Heart left ventricle (tissue), 16 donors: Measurements from ENCODE around the gene SEMG1. TPM values are rescaled to one million over a fixed set of nuclear protein-coding genes. Genes with fewer than 3 reads are reported as not detected.

Experiments used
- ATAC-seq, 4 donors: fragments of 200-7000 bp; cut with Tn5 transposase; one replicate each; pipeline ENCODE4 v1.9.1; 2020 to 2022; ENCODE audit warnings: moderate library complexity in 4 of 4, mild to moderate bottlenecking in 3 of 4, moderate number of reproducible peaks in 1 of 4
- DNase-seq, 5 donors: peaks; one replicate each; pipeline ENCODE4 v3.0.0-alpha.2; 2020
- H3K27ac ChIP-seq, 12 donors: fragments of 200-600 bp; sonication (generic) in 4 of 12; one replicate each; pipeline versions ENCODE4 v1.5.0 to v1.8.0; 2016 to 2022; ENCODE audit warnings: mild to moderate bottlenecking in 2 of 12
- H3K27me3 ChIP-seq, 9 donors: fragments of 200-600 bp; sonication (generic) in 2 of 9; one replicate each; pipeline versions ENCODE4 v1.5.1 to v1.8.0; 2016 to 2022; ENCODE audit warnings: mild to moderate bottlenecking in 3 of 9
- H3K36me3 ChIP-seq, 9 donors: fragments of 200-600 bp; sonication (generic) in 2 of 9; one replicate each; pipeline versions ENCODE4 v1.5.0 to v1.8.0; 2018 to 2022; ENCODE audit warnings: mild to moderate bottlenecking in 2 of 9
- H3K4me1 ChIP-seq, 12 donors: fragments of 200-600 bp; sonication (generic) in 4 of 12; one replicate each; pipeline versions ENCODE4 v1.5.0 to v1.8.0; 2016 to 2022; ENCODE audit warnings: mild to moderate bottlenecking in 3 of 12
- H3K4me3 ChIP-seq, 12 donors: fragments of 200-600 bp; sonication (generic) in 4 of 12; one replicate each; pipeline versions ENCODE4 v1.5.0 to v1.8.0; 2017 to 2022; ENCODE audit warnings: mild to moderate bottlenecking in 9 of 12, moderate library complexity in 4 of 12
- H3K9me3 ChIP-seq, 12 donors: fragments of 200-600 bp; sonication (generic) in 4 of 12; one replicate each; pipeline versions ENCODE4 v1.5.0 to v1.8.0; 2016 to 2022; ENCODE audit warnings: mild to moderate bottlenecking in 1 of 12
- POLR2A ChIP-seq, 2 donors: fragments of 450-650 bp; IDR thresholded peaks; one replicate each; pipeline ENCODE4 v1.6.1; 2017; ENCODE audit warnings: antibody characterized with exemption in 2 of 2, mild to moderate bottlenecking in 2 of 2, moderate library complexity in 2 of 2
- WGBS, 4 donors: extraction: QIAGEN DNeasy Blood & Tissue Kit in 2 of 4; methylation state at CpG; one replicate each; pipeline versions ENCODE4 v1.1.5 to v1.1.7; 2013 to 2018; 5-methylcytosine and 5-hydroxymethylcytosine counted together
- intact Hi-C, 10 donors: fragments of 100-400 bp; cut with DNase I; formaldehyde crosslinking; loops; one replicate each; pipeline versions ENCODE4 v1.11.1 to v1.14.2; 2022
- polyA plus RNA-seq, 2 donors: library from polyadenylated mRNA; stranded (reverse); fragments of 200-250 nt; gene quantifications; one replicate each; pipeline ENCODE4 v1.2.3, GENCODE V29; 2013
- total RNA-seq, 9 donors: library from RNA; depleted of rRNA in 2 of 9; stranded (reverse); fragments of >200 nt in 2 of 9; fragmentation: NEBNext Ultra II Directional in 3 of 9; extraction: Animal tissue kit (Norgen Biotek cat#: 25700) in 3 of 9; gene quantifications; one replicate each; pipeline versions ENCODE4 v1.1.0 to v1.2.4, GENCODE V29; 2016 to 2023
- TF ChIP-seq, protein P1 (sequence below), 12 donors: fragments of 200-600 bp; sonication (generic) in 4 of 12; IDR thresholded peaks; one replicate each; pipeline versions ENCODE4 v1.5.0 to v1.8.0; 2018 to 2022; ENCODE audit warnings: antibody characterized with exemption in 12 of 12, mild to moderate bottlenecking in 5 of 12
- donor health status: ischemic (EF 13 %, LVEDD 7.1; RV severe dilation, severe dysfunction).
- donor health status: healthy with polysubstance abuse.
- donor health status: DM: no; HTN: yes; CAD: no.
- donor health status: DM: no; HTN: no; CAD: no.
- donor health status: ischemic (EF 25% LVEDD 6.9; RV normal size, moderate dysfunction).
- donor health status: ischemic (EF 25% LVEDD 5.7; RV mildly dilated, moderate dysfunction).
- donor health status: healthy.
- donor health status: DM: yes; HTN: yes; CAD: no.
- donor health status: ischemic (EF 35%, LVEDD 5.7; RV mildly dilated, moderate dysfunction).
- donor health status: nonischemic (EF 11% LVEDD 7.7; RV severe dilation, severe dysfunction).
- donor health status: DM: yes; HTN: yes; CAD: no.
- donor health status: PGD.
- donor health status: ischemic (EF 29% LVEDD 5.4; RV normal size, mild dysfunction).
- donor health status: nonischemic (EF 23%, LVEDD 6.1; RV moderate dilation, normal function).

The SEMG1 gene
- total and polyA plus RNA-seq, 11 donors: not detected

DNA sequence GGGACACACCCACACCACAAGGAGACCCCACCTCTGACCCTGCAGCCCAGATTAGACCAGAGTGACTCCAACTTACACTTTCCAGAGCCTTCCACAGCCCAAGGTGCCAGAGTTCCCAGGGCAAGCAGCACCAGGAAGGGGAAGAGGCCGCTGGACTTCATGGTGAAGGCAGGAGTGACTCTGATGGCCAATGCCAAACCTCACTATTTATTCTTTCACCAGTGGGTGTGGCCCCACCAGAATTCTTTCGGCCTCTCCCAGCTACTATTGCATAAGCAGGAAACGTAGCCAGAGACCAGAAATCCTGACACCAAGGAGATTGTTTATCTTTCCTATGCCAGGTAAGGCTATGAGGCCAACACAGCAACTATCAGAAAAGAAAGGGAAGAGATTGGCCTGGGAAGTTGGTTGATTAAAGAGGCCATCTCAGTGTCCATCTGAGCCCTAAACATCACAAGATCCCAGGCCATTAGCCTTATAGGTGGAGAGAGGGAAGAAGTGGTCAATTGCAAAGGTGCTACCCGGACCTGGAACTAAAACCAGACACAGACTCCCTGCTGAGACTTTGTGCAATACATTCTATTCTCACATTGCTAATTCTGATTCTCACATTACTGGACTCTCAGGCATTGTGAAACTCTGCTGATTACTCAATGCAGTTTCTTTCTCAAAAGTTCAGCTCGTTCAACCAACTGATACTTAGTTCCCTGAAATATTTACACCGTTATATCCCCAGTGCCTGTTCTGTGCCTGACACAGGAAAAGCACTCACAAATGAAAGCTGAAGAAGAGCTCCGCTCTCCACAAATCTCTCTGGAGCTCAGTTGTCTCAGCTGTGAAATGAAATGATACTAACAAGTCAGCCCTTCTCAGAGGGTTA, 47.8 kb downstream of the SEMG1 start, which contains the start of gene SLPI:
Gene SLPI, minus strand, starts transcription at position 182 of the 880 bp plus-strand sequence. Its CDS starts 21 bp downstream, at position 161.
- 48 to 60% (median 54%) methylated on average over 7 of the region's 7 CpGs for WGBS, 4 donors
- TF ChIP-seq POLR2A (IDR thresholded peaks at IDR 0.05): no peak
- TF ChIP-seq, protein P1, sequence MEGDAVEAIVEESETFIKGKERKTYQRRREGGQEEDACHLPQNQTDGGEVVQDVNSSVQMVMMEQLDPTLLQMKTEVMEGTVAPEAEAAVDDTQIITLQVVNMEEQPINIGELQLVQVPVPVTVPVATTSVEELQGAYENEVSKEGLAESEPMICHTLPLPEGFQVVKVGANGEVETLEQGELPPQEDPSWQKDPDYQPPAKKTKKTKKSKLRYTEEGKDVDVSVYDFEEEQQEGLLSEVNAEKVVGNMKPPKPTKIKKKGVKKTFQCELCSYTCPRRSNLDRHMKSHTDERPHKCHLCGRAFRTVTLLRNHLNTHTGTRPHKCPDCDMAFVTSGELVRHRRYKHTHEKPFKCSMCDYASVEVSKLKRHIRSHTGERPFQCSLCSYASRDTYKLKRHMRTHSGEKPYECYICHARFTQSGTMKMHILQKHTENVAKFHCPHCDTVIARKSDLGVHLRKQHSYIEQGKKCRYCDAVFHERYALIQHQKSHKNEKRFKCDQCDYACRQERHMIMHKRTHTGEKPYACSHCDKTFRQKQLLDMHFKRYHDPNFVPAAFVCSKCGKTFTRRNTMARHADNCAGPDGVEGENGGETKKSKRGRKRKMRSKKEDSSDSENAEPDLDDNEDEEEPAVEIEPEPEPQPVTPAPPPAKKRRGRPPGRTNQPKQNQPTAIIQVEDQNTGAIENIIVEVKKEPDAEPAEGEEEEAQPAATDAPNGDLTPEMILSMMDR (IDR thresholded peaks at IDR 0.05): no peak
- Histone ChIP-seq H3K4me1 (peaks cover 0 to 16% (median 0%) of the 10 kb centered on the region in 12 donors), H3K36me3 (no peaks in the 10 kb centered on the region), H3K4me3 (no peak within 1 kb of the TSS), H3K9me3 (no peaks in the 10 kb centered on the region), H3K27me3 (peaks cover 0 to 19% (median 0%) of the 10 kb centered on the region in 9 donors), H3K27ac (peak within 1 kb of the TSS in 1 of 12 donors; percentile 18)
- DNase-seq (no peak), ATAC-seq (peak in 2 of 4 donors; percentile 42 to 72)
- intact Hi-C loops: loop anchor here in 1 of 10 donors (10.0 kb wide), 1 partner anchor 60 kb away; no protein-coding TSS in a partner anchor

DNA sequence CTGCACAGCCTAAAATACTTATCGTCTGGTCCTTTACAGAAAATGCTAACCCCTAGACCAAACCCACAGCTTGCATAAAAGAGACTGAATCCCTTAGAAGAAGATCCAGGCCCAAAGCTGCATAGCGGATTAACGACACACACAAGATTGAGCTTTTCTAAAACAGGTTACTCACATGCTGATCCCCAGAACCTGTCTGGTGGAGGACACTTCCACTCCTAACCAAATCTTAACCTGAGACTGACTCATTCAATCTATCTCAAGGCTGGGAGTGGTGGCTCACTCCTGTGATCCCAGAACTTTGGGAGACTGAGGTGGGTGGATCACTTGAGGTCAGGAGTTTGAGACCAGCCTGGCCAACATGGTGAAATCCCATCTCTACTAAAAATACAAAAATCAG, 50.3 kb downstream of the SEMG1 start:
- H3K4me3 ChIP-seq: no peak overlapping the region

DNA sequence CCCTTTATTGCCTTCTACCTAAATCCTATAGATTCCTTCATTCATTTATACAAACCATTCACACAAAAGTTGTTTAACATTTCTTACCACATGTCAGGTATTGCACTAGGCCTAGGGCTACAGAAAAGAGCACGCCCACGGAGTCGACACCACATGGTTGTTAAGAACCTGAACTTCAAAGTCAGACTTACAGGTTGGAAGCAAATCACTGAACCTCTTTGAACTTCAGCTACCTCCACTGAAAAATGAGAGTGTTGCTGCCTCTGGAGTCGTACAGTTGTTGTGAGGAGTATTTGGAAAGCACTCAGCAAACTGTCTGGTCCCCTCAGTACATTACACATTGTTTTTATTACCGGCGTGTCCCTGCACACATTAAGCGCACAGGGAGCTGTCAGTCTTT, 50.9 kb downstream of the SEMG1 start:
- Histone ChIP-seq H3K4me1 (peaks cover 0 to 16% (median 0%) of the 10 kb centered on the region in 12 donors), H3K27ac (no peak overlapping the region), H3K27me3 (peaks cover 0 to 22% (median 0%) of the 10 kb centered on the region in 9 donors), H3K36me3 (no peaks in the 10 kb centered on the region), H3K9me3 (no peaks in the 10 kb centered on the region), H3K4me3 (no peak overlapping the region)
- intact Hi-C loops: loop anchor here in 1 of 10 donors (10.0 kb wide), 1 partner anchor 63 kb away; no protein-coding TSS in a partner anchor
- DNase-seq: no peak
- ATAC-seq: no peak
- TF ChIP-seq, protein P1 (IDR thresholded peaks at IDR 0.05): no peak
- no peak for TF ChIP-seq POLR2A (IDR thresholded peaks at IDR 0.05)
- 82 to 89% (median 86%) methylated on average over 7 of the region's 7 CpGs for WGBS, 4 donors

More for the DNA sequence above, 50.3 kb downstream of the SEMG1 start:
- peaks cover 0 to 22% (median 0%) of the 10 kb centered on the region in 9 donors for H3K27me3 ChIP-seq
- H3K9me3 ChIP-seq: no peaks in the 10 kb centered on the region
- 75 to 97% (median 87%) methylated on average over 3 of the region's 3 CpGs for WGBS, 4 donors
- H3K36me3 ChIP-seq: no peaks in the 10 kb centered on the region
- no peak for DNase-seq
- ATAC-seq: no peak
- peaks cover 0 to 16% (median 0%) of the 10 kb centered on the region in 12 donors for H3K4me1 ChIP-seq
- no peak for TF ChIP-seq POLR2A (IDR thresholded peaks at IDR 0.05)
- TF ChIP-seq, protein P1 (IDR thresholded peaks at IDR 0.05): no peak
- intact Hi-C loops: loop anchor here in 1 of 10 donors (10.0 kb wide), 1 partner anchor 62 kb away; no protein-coding TSS in a partner anchor
- no peak overlapping the region for H3K27ac ChIP-seq

DNA sequence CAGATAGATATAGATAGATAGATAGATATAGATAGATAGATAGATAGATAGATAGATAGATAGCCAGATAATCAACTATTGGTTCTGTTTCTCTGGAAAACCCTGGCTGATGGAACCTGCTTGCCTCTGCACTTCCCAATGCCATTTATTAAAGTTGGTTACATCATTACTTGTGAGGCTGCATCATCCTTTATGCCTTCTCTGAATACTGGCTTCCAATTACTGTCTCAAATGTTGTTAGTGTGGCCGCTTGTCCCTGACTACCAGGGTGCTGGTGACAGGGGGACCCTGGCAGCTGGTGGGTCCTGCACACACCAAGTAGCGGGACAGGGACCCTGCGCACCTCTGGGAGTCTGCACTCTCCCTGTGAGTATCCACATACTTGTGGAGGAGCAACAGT, 51.4 kb downstream of the SEMG1 start:
- no peak for TF ChIP-seq POLR2A (IDR thresholded peaks at IDR 0.05)
- TF ChIP-seq, protein P1 (IDR thresholded peaks at IDR 0.05): no peak
- WGBS, 4 donors: 89 to 96% (median 92%) methylated on average over 3 of the region's 3 CpGs
- H3K4me1 ChIP-seq: peaks cover 0 to 16% (median 0%) of the 10 kb centered on the region in 12 donors
- ATAC-seq: no peak
- no peaks in the 10 kb centered on the region for H3K9me3 ChIP-seq
- H3K27me3 ChIP-seq: peaks cover 0 to 21% (median 0%) of the 10 kb centered on the region in 9 donors
- no peak for DNase-seq
- H3K27ac ChIP-seq: no peak overlapping the region
- H3K4me3 ChIP-seq: no peak overlapping the region
- intact Hi-C loops: loop anchor here in 1 of 10 donors (10.0 kb wide), 1 partner anchor 63 kb away; no protein-coding TSS in a partner anchor
- H3K36me3 ChIP-seq: no peaks in the 10 kb centered on the region
